GM19324 (cell line): Measurements from ENCODE around the gene PYGB.
"Not testable (repeated sequence)": the region's sequence is repeated elsewhere in the genome, so short reads cannot be mapped to it uniquely, and the experiment has no call there.

ENCODE experiments used
- ATAC-seq: cut with Tn5 transposase; IDR thresholded peaks from one replicate; pipeline ENCODE4 v1.9.1; 2021; ENCODE audit warnings: mild to moderate bottlenecking, moderate library complexity; ENCODE audit not compliant: unreplicated experiment, low FRiP score

Gene PYGB

DNA sequence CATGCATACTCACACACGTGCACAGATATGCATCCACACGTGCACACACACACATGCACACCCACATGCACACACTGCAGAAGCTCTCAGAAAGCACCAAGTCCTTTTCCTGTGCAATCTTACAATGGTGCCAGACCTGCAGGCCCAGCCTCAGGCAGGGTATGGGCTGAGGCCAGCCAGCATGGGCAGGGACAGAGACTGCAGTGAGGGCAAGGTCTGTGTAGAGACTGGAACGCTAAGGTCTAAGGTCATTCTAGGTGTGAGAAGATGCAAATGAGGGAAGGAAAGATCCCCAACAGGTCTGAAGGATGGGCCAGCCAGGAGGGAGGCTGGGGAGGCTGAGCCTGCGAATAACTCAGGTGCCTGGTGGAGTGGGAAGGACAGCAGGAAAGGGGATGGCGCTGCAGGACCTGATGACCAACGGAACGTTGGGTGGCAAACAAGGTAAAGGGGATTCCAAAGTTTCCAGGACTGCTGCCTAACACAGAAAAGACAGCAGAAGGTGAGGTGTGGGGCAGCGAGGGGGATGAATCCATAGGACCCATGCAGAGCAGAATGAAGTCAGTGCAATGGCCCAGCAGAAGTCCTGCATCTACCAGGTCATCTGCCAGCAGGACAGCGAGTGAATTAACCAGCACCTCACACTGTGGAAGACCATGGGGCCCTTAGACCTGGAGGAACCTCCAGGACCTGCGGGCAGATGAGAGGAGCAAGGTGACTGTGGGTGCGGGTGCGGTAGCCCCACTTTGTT, 75.8 kb downstream of the PYGB start:
- no peak for ATAC-seq

DNA sequence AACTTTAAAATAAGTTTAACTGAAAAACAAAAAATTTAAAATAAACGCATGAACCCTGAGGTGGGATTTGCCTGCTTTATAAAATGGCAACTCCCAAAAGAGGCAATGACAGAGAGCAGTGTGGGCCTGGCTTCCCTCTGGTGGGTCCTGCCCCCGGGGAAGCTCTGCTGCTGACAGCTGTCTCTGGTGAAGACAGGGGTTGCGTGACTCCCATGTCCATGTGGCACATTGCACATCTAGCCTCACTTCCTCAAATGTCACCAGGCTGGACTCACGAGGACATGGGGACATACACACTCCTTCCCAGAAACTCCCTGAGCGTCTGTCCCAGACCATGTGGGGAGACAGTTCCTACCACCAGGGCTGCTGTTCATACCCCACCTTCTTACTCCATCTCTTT, 76.5 kb downstream of the PYGB start:
- no peak for ATAC-seq

DNA sequence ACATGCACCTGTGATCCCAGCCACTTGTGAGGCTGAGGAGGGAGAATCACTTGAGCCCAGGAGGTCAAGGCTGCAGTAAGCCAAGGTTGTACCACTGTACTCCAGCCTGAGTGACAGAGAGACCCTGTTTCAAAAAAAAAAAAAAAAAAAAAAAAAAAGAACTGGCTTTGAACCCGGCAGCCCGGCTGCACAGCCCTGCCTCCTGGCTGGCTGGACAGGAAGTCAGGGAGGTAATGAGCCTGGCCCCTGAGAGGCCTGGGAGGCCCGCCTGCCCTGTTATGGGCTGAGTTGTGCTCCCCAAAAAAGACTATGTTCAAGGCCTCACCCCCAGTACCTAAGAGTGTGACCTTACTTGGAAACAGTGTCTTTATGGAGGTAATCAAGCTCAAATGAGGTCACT, 77.2 kb downstream of the PYGB start:
- ATAC-seq = no peak

DNA sequence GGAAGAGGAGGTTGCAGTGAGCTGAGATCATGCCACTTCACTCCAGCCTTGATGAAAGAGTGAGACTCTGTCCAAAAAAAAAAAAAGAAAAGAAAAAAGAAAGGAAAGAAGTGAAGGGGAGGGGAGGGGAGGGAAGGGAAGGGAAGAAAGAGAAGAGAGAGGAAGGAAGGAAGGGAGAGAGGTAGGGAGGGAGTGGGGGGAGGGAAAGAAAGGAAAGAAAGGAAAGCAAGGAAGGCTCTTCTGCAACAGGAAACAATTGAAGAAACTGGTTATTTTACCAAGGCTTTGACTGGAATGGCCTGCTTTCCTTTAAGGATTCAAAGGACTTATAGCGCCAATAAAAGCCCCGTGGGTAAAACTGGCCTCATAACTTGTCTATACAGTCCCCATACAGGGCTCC, 78.1 kb downstream of the PYGB start:
- ATAC-seq = no peak

DNA sequence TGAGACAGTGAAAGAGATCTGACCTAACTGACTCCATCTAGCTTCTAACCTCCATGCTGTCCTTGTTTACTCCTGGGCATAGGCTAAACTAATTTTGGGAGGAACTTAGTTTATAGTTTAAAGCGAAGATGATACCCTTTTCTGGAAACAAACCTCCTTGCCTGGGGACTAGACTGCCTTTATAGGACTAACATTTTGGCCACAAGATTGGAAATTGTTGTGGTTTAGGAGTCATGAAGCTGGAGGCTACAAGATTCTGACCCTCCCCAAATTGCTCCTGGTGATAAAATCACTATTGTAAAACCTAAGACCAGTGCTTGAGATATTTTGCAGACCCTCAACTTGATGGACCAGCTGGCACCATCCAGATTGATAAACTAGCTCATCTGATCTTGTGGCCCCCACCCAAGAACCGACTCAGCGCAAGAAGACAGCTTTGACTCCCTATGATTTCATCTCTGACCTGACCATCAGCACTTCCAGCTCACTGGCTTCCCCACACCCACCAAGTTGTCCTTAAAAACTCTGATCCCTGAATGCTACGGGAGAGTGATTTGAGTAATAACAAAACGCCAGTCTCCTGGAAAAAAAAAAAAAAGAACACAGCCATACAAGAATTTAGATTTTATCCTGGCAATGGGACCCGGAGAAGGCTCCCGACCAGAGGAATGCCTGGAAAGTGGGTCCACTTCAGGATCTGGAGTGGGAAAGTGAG, 79.8 kb downstream of the PYGB start:
- no peak for ATAC-seq

DNA sequence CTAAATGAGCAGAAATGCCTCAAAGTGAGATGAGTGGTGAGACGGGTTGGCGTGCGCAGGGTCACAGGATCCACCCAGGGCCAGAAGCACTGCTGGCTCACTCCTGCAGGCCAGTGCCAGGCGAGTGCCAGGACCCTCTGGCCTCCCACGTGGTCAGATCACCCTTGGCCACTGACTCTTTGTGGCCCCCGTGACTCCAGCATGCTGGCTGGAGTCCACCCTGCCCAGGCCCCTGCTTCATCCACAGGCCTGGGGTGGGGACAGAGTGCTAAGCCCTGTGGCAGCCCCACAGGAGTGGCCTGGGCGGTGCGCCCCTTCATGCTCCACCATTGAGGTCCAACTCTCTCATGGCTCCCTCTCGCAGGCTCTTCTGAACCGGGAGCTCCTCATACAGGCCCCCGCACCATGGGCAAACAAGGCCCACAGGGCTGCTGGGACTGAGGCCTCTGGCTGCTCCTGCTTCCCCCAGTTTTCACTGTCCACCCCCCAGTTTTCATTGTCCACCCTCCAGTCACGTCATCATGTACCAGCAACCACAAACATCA, 81.1 kb downstream of the PYGB start:
- ATAC-seq = no peak

DNA sequence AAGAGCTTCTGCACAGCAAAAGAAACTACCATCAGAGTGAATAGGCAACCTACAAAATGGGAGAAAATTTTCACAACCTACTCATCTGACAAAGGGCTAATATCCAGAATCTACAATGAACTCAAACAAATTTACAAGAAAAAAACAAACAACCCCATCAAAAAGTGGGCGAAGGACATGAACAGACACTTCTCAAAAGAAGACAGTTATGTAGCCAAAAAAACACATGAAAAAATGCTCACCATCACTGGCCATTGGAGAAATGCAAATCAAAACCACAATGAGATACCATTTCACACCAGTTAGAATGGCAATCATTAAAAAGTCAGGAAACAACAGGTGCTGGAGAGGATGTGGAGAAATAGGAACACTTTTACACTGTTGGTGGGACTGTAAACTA, 87.1 kb downstream of the PYGB start:
- ATAC-seq = not testable (repeated sequence)

DNA sequence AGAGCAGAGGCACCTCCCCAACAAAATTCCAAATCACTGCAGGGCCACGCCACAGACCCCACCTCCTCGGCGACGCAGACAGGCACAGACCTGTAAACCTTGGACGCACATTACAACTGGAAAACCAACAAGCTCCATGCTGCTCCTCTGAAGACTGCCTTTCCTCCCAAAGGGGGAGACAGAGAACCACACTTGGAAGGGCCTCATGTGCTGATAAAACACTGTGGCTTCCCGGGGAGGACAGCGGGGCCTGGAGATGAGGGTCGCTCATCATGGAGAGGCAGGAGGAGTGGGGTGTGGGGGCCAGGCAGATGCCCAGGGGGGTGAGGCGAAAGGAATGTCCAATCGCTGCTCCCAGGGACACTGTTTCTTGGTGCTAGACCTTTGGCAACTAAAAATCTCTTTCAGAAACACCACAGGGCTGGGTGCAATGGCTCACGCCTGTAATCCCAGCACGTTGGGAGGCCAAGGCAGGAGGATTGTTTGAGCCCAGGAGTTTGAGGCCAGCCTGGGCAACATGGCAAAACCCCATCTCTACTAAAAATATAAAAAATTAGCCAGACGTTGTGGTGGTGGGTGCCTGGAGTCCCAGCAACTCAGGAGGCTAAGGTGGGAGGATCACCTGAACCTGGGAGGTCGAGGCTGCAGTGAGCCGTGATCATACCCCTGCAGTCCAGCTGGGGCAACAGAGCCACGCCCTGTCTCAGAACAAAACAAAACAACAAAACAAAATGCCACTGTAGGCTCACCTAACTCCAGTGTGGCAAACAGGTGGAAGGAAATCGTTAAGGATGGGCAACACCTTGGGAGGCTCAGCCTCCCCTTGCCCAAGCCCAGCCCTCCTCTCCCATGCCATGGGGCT, 88.9 kb downstream of the PYGB start:
- no peak for ATAC-seq

DNA sequence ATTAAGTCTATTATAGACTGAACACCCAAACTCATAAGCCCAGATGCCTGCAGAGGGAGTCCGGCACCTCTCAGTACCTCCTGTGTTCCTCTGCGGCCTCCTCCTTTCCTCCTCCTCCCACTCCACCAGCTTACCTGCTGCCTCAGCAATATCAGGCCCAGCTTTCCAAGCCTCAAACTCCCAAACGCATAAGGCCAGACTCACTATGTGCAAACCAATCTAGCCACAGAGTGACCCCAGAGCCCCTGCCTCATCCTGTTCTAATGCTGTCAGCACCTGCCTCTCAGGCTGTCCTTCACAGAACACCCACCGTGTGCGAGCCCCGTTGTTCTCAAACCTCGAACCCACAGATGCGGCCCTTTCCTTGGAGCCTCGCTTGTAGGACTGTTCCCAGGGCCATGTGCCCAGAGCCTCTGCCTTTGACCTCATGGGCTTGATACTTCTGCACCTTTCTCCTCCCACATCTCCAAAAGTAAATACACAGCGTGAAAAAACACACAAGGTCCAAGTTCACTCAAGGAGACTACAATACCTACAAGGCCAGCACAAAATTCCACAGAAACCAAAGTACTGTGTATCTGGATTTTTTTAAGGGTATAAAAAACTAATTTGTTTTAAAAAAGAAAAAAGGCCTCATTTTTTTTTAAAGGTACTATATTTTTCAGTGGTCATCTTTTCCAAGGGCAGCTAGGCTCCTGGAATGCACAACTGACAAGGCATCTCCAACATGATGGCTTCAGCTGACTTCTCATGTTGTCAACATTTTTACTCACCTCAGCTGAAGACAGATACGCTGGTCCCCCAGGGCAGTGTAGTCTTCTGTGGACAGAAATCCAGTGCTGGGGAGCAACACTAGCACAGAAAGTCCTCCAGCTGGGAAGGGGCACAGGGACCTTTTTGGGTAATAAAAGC, 90.5 kb downstream of the PYGB start:
- no peak for ATAC-seq

DNA sequence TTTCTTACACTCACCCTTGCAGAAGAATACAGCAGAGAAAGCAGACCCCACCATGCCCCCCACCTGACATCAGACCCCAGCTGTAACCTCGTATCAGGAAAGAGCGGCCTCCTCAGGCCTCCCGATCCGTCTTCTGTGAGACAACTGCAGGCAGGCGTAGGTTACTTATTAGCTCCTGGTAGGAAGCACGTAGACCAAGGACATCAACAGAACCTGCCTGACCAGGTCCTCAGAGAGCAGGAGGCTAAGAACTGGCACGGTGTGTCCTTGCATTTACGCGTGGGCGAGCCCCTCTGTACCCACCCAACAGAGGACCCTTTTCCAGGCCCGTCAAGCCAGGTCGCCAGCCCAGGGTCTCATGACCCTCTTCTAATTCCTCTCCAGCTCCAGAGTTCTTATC, 91.7 kb downstream of the PYGB start:
- no peak for ATAC-seq

DNA sequence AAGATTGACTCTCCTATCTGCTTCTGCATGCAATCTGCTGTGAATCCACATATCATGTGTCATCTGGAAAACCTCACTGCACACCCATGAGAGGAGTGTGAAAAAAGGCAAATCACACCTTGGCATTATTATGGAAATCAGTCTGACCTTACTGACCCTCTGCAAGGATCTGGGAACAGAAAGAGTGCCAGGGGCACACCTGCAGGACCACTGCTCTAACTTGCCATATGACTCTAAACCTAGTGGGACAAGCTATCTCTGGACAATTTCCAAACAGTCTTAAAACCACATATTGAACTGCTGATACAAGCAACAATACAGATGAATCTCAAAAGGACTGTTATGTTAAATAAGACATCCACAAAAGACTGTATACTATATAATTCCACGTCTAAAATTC, 92.5 kb downstream of the PYGB start:
- ATAC-seq = no peak

DNA sequence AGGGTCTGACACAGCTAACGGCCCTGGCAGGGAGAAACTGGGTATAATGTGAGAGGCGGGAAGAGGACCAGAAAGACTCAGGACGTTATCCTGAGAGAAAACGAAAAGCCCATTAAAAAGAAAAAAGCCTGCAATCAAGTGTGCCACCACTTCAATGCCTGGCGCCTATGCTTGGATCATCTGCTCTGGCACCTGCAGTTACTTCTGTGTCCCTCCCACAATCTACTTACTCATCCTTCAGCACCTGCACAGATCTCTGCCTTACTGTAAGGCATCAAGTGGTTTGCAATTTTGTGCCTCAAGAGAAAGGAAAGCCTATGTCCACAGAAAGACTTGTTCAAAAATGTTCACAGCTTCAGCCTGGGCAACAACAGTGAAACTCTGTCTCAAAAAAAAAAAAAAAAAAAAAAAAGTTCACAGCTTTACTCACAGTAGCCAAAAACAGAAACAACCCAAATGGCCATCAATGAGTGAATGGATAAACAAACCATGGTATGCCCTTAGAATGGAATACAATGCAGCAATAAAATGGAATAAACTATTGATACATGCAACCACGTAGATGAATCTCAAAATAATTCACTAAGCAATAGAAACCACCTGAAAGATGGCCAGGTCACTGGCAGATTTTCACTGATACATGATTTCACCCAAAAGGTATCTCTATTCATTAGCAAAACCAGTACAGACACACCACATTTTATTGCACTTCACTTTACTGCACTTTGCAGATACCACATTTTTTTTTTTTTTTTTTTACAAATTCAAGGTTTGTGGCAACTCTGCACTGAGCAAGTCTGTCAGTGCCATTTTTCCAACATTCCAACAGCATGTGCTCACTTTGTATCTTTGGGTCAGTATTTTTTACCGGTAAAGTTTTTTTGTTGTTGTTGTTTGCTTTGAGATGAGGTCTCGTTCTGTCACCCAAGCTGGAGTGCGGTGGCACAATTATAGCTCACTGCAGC, 94.1 kb downstream of the PYGB start:
- ATAC-seq = no peak

DNA sequence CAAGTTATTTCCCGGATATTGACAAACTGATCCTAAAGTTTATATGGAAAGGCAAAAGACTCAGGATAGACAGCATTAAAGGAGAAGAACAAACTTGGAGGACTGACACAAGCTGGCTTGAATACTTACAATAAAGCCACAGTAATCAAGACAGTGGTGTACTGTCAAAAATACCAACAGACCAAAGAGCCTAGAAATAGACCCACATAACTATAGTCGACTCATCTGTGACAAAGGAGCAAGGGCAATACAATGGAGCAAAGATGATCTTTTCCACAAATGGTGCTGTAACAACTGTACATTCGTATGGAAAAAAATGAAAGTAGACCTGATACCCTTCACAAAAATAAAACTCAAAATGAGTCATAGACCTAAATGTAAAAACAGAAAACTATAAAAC, 96.7 kb downstream of the PYGB start:
- no peak for ATAC-seq

DNA sequence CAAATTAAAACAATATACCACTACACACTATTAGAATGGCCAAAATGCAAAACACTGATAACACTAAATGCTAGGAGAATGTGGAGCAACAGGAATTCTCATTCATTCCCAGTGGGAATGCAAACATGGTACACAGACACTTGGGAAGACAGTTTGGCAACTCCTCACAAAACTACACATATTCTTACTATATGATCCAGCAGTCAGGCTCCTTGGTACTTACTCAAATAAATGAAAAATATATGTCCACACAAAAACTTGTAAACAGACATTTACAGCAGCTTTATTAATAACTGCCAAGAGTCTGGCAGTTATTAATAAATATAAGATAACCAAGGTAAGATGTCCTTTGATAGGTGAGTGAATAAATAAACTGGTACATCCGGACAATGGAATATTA, 97.8 kb downstream of the PYGB start:
- no peak for ATAC-seq

DNA sequence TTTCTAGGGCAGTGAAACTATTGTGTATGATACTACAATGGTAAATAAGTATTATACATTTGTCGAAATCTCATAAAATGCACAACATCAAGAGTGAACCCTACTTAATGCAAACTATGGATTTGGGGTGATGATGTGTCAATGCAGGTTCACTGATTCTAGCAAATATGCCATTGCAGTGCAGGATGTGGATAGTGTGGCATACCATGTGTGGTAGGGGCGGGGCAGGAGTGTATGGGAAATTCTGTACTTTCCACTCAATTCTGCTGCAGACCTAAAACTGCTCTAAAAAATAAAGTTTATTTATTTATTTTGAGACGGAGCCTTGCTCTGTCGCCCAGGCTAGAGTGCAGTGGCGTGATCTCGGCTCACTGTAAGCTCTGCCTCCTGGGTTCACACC, 98.5 kb downstream of the PYGB start:
- ATAC-seq = no peak
